ENCODE results near the gene MRPL36. TPM values are rescaled to one million over a fixed set of nuclear protein-coding genes. Genes with fewer than 3 reads are reported as not detected.

MRPL36 gene
- total and polyA plus RNA-seq, 2 of the 4 experiments (the other 2 are of a cell fraction) = 85.9 to 103 TPM

- H3K4me3 ChIP-seq (ENCODE audit: insufficient read depth, low read depth, low read length) = no peak overlapping the region
- no peak overlapping the region for H2BK5ac ChIP-seq (ENCODE audit: low read depth, low read length, poor library complexity, severe bottlenecking)
- no peak overlapping the region for H3K18ac ChIP-seq (ENCODE audit: low read depth, low read length)
- H2BK20ac ChIP-seq (ENCODE audit: low read depth, low read length) = no peak overlapping the region
- ATAC-seq (ENCODE audit: low read depth) = no peak
- ChIA-PET CTCF (no interaction called here), POLR2A (ENCODE audit: unreplicated experiment) (no interaction called here)
- H3K27ac ChIP-seq (ENCODE audit: insufficient read depth, low read length) = no peak overlapping the region
- H3K56ac ChIP-seq (ENCODE audit: extremely low read depth, insufficient read depth, low read length) = no peak overlapping the region
- 0 out of 2 replicates have a peak, but pooled peaks cover 2% of the 10 kb centered on the region for H3K9me1 ChIP-seq (ENCODE audit: insufficient read depth, low read length)
- H3K9ac ChIP-seq (ENCODE audit: low read depth, low read length) = no peak overlapping the region
- dilution Hi-C loops (cut with HindIII; ENCODE audit: low sequenced_read_pairs, unreplicated experiment) (no loop called here), in situ Hi-C loops (cut with MboI; ENCODE audit: low sequenced_read_pairs) (no loop called here), intact Hi-C loops (cut with micrococcal nuclease) (no loop called here)
- no peaks in the 10 kb centered on the region; the same call in 1 of the 2 replicates for H3K4me1 ChIP-seq (ENCODE audit: control insufficient read depth, insufficient read depth, low read length)
- WGBS, 2 experiments (ENCODE audit: extremely low coverage in 2 of 2, insufficient read length in 1 of 2) = 96% methylated on average over 4 of the region's 11 CpGs; no CpG with 5 or more reads in 1 of the 2 experiments
- H2AK5ac ChIP-seq (ENCODE audit: low read depth, low read length) = no peak overlapping the region
- H4K91ac ChIP-seq (ENCODE audit: insufficient read depth, low read depth, low read length) = no peak overlapping the region
- H3K27me3 ChIP-seq (ENCODE audit: control insufficient read depth, insufficient read depth, low read length) = peaks cover 25% of the 10 kb centered on the region
- H3K9me3 ChIP-seq (ENCODE audit: control insufficient read depth, insufficient read depth, low read length) = no peaks in the 10 kb centered on the region
- no peak for DNase-seq
- H4K8ac ChIP-seq (ENCODE audit: low read depth in 2 of 2, low read length in 2 of 2) = no peak overlapping the region
- TF ChIP-seq ELK1 (IDR thresholded peaks at IDR 0.05; ENCODE audit: borderline replicate concordance, low read depth, low read length) (no peak), CEBPB (IDR thresholded peaks at IDR 0.05; ENCODE audit: low read depth, low read length) (no peak), BHLHE40 (IDR thresholded peaks at IDR 0.05; ENCODE audit: low read depth, low read length) (no peak), POLR2A (IDR thresholded peaks at IDR 0.05; ENCODE audit: low read depth, low read length) (no peak), RFX5 (IDR thresholded peaks at IDR 0.05; ENCODE audit: low read depth, low read length) (no peak), RCOR1 (IDR thresholded peaks at IDR 0.05; ENCODE audit: insufficient replicate concordance, low read length) (no peak), CHD1 (IDR thresholded peaks at IDR 0.05; ENCODE audit: low read depth, low read length) (no peak), MAZ (IDR thresholded peaks at IDR 0.05; ENCODE audit: borderline replicate concordance, low read depth, low read length) (no peak), SMC3 (IDR thresholded peaks at IDR 0.05; ENCODE audit: low read depth, low read length) (no peak), MAFK (IDR thresholded peaks at IDR 0.05; ENCODE audit: low read depth, low read length) (no peak), FOS (IDR thresholded peaks at IDR 0.05; ENCODE audit: low read depth, low read length) (no peak), NFE2L2 (IDR thresholded peaks at IDR 0.05; ENCODE audit: low read depth, low read length) (no peak)
- TF ChIP-seq, protein P1, sequence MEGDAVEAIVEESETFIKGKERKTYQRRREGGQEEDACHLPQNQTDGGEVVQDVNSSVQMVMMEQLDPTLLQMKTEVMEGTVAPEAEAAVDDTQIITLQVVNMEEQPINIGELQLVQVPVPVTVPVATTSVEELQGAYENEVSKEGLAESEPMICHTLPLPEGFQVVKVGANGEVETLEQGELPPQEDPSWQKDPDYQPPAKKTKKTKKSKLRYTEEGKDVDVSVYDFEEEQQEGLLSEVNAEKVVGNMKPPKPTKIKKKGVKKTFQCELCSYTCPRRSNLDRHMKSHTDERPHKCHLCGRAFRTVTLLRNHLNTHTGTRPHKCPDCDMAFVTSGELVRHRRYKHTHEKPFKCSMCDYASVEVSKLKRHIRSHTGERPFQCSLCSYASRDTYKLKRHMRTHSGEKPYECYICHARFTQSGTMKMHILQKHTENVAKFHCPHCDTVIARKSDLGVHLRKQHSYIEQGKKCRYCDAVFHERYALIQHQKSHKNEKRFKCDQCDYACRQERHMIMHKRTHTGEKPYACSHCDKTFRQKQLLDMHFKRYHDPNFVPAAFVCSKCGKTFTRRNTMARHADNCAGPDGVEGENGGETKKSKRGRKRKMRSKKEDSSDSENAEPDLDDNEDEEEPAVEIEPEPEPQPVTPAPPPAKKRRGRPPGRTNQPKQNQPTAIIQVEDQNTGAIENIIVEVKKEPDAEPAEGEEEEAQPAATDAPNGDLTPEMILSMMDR (conservative IDR thresholded peaks at IDR 0.05; ENCODE audit: low read depth, low read length) = no peak
- TF ChIP-seq, protein P2, sequence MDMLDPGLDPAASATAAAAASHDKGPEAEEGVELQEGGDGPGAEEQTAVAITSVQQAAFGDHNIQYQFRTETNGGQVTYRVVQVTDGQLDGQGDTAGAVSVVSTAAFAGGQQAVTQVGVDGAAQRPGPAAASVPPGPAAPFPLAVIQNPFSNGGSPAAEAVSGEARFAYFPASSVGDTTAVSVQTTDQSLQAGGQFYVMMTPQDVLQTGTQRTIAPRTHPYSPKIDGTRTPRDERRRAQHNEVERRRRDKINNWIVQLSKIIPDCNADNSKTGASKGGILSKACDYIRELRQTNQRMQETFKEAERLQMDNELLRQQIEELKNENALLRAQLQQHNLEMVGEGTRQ (IDR thresholded peaks at IDR 0.05; ENCODE audit: low read depth, low read length) = no peak
- no peak overlapping the region for H3K4me2 ChIP-seq (ENCODE audit: low read depth, low read length)
- no peak overlapping the region for H3K4ac ChIP-seq (ENCODE audit: low read depth, low read length)
- H2AFZ ChIP-seq (replicated peaks; ENCODE audit: low read length, poor library complexity) = no peak overlapping the region
- no peak overlapping the region for H3K23ac ChIP-seq (ENCODE audit: low read depth, low read length)
- no peaks in the 10 kb centered on the region for H4K20me1 ChIP-seq (ENCODE audit: insufficient read depth, low read length)
- no peak overlapping the region for H2BK15ac ChIP-seq (ENCODE audit: low read depth, low read length)
- H2AK9ac ChIP-seq (replicated peaks; ENCODE audit: low read depth, low read length, poor library complexity) = no peak overlapping the region
- H4K5ac ChIP-seq (ENCODE audit: low read depth, low read length) = no peak overlapping the region
- no peak overlapping the region for H3K14ac ChIP-seq (replicated peaks; ENCODE audit: low read depth, low read length)
- no peak overlapping the region for H2BK120ac ChIP-seq (ENCODE audit: low read depth, low read length)
- BruUV-seq (replicated peaks) = no TSS peak
- no peaks in the 10 kb centered on the region for H3K79me1 ChIP-seq (ENCODE audit: low read depth in 1 of 2, low read length in 2 of 2)
- peaks cover 3% of the 10 kb centered on the region for H3K36me3 ChIP-seq (ENCODE audit: control insufficient read depth, insufficient read depth, low read length)
These were observed 31.6 kb upstream of the MRPL36 start for GRCh38 chr5:1831257-1831656.

Measured in IMR-90 (cell line).